ENCODE measurements around the gene MRPL11.

DNA sequence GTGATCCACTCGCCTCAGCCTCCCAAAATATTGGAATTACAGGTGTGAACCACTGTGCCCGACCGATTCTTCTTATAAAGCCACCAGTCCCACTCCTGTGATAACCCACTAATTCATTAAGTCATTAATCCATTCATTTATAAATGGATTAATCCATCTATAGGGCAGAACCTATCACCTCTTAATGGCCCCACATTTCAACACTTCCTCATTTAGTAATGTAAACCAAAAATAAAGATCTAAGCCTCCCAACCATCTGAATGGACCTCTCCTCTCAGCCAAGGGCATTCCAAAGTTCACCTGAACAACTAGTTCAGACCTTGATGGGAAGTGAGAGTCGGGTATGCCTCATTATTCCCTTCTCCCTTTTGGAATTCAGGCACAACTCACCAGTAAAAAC is 9.9 kb upstream of the MRPL11 start:
- TF ChIP-seq, protein P1, sequence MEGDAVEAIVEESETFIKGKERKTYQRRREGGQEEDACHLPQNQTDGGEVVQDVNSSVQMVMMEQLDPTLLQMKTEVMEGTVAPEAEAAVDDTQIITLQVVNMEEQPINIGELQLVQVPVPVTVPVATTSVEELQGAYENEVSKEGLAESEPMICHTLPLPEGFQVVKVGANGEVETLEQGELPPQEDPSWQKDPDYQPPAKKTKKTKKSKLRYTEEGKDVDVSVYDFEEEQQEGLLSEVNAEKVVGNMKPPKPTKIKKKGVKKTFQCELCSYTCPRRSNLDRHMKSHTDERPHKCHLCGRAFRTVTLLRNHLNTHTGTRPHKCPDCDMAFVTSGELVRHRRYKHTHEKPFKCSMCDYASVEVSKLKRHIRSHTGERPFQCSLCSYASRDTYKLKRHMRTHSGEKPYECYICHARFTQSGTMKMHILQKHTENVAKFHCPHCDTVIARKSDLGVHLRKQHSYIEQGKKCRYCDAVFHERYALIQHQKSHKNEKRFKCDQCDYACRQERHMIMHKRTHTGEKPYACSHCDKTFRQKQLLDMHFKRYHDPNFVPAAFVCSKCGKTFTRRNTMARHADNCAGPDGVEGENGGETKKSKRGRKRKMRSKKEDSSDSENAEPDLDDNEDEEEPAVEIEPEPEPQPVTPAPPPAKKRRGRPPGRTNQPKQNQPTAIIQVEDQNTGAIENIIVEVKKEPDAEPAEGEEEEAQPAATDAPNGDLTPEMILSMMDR (IDR thresholded peaks at IDR 0.05; ENCODE audit: low read length), result no peak
- no peak for TF ChIP-seq EZH2 (IDR thresholded peaks at IDR 0.05; ENCODE audit: borderline replicate concordance, low read length)

All from OCI-LY1 (cell line).